HG03520 (cell line): ENCODE data around the gene CDK7.
"Not testable (repeated sequence)": the region's sequence is repeated elsewhere in the genome, so short reads cannot be mapped to it uniquely, and the experiment has no call there.

Experiments
- ATAC-seq: cut with Tn5 transposase; IDR thresholded peaks from one replicate; pipeline ENCODE4 v1.9.1; 2021; ENCODE audit warnings: mild to moderate bottlenecking, moderate library complexity; ENCODE audit not compliant: unreplicated experiment

Gene CDK7

DNA sequence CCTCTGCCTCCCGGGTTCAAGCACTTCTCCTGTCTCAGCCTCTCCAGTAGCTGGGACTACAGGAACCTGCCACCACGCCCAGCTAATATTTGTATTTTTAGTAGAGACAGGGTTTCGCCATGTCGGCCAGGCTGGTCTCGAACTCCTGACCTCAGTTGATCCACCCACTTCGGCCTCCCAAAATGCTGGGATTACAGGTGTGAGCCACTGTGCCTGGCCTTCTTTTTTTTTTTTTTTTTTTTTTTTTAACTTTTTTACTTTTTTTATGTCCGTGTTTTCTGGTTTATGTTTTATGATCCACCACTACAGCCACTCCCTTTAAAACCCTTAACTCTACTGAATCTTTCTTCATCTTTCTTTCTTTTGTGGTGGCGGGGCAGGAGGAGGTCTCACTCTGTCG lies 2.0 kb downstream of the CDK7 start:
- not testable (repeated sequence) for ATAC-seq

GRCh38 chr5:69237877-69238276 lies 3.2 kb downstream of the CDK7 start:
- ATAC-seq: no peak

GRCh38 chr5:69238760-69239251 lies 4.1 kb downstream of the CDK7 start:
- ATAC-seq: no peak

GRCh38 chr5:69242215-69242927 lies 7.7 kb downstream of the CDK7 start:
- no peak for ATAC-seq

GRCh38 chr5:69245031-69245430 lies 10.3 kb downstream of the CDK7 start:
- no peak for ATAC-seq

DNA sequence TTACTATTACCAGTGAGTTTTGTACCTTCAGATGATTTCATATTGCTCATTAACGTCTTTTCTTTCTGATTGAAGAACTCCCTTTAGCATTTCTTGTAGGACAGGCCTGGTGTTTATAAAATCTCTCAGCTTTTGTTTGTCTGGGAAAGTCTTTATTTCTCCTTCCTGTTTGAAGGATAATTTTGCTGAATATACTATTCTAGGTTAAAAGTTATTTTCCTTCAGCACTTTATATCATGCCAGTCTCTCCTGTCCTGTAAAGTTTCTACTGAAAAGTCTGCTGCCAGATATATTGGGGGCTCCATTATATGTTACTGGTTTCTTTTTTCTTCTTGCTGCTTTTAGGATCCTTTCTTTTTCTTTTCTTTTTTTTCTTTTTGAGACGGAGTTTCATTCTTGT lies 13.3 kb downstream of the CDK7 start:
- no peak for ATAC-seq

- ATAC-seq: no peak
These were observed 15.9 kb downstream of the CDK7 start for GRCh38 chr5:69250593-69250992.

- ATAC-seq: no peak
These were observed 17.8 kb downstream of the CDK7 start for GRCh38 chr5:69252437-69252836.

DNA sequence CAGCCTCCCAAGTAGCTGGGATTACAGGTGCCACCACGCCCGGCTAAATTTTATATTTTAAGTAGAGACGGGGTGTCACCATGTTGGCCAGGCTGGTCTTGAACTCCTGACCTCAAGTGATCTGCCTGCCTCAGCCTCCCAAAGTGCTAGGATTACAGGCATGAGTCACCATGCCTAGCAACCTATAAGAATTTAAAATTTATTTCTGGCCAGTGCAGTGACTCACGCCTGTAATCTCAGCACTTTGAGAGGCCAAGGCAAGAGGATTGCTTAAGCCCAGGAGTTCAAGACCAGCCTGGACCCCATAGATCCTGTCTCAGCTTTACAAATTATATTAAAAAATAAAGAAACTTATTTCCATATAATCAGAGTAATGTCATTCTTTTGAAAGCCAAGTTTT lies 21.3 kb downstream of the CDK7 start:
- ATAC-seq: not testable (repeated sequence)

GRCh38 chr5:69257577-69257976 lies 22.9 kb downstream of the CDK7 start:
- ATAC-seq: no peak

DNA sequence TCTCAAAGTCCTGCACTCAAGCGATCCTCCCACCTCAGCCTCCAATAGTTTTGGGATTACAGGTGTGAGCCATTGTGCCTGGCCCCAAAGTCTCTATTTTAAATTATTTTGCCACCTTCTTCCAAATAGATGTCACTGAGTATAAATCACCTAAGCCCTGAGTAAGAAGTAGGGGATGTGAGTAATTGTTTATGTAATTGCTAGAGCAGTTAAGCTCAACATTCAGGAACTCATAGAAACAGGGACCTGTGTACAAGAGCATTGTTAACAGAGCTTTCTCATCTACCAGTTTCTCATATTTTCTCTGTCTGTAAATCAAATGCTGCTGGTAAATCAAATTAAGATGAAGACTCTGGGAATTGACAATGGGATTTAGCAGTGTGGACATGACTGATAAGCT lies 26.3 kb downstream of the CDK7 start:
- no peak for ATAC-seq

GRCh38 chr5:69265931-69266330 lies 31.2 kb downstream of the CDK7 start:
- no peak for ATAC-seq

- ATAC-seq: no peak
These were observed 34.2 kb downstream of the CDK7 start for GRCh38 chr5:69268899-69269298.

- ATAC-seq: no peak
These were observed 36.2 kb downstream of the CDK7 start for GRCh38 chr5:69270840-69271239.

DNA sequence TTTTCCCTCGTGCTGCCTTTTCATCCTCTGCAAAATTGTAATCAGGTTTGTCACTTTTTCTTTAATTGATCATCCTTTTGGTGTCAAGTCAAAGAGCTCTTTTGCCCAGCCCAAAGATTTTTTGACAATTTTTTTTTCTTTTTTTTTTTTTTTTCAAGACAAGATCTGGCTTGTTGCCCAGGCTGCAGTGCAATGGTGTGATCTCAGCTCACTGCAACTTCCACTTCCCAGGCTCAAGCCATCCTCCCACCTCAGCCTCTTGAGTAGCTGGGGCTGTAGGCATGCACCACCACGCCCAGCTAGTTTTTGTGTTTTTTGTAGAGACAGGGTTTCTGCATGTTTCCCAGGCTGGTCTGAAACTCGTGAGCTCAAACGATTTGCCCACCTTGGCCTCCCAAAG lies 36.7 kb downstream of the CDK7 start:
- no peak for ATAC-seq

DNA sequence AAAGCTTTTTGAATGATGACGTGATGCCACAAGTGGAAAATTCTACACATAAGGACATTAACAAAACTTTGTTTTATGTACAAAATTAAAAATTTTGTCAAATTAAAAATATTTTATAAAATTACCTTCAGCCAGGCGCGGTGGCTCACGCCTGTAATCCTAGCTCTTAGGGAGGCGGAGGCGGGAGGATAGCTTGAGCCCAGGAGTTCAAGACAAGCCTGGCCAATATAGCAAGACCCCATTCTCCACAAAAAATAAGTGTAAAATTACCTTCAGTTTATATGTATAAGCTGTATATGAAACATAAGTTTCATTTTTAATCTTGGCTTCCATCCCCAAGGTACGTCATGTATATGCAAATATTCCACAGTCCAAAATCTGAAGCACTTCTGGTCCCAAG lies 40.9 kb downstream of the CDK7 start:
- ATAC-seq: no peak

GRCh38 chr5:69276422-69277174 lies 41.9 kb downstream of the CDK7 start:
- no peak for ATAC-seq

- no peak for ATAC-seq
These were observed 44.8 kb downstream of the CDK7 start for GRCh38 chr5:69279517-69279916.

DNA sequence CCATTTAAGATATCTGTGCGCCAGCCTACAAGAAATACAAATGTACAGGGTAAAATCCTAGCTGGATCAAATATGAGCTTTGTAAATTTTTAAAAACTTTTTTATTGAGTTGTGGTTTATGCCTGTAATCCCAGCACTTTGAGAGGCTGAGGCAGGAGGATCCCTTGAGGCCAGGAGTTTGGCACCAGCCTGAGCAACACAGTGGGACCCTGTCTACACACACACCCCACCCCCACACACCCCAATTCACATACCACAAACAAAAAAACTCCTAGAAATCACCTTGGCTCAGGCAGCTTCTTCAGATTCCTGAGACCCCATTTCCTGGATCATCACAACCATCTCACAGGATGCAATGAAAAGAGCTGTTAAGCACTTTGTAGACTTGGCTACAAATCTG lies 46.4 kb downstream of the CDK7 start:
- ATAC-seq: no peak

DNA sequence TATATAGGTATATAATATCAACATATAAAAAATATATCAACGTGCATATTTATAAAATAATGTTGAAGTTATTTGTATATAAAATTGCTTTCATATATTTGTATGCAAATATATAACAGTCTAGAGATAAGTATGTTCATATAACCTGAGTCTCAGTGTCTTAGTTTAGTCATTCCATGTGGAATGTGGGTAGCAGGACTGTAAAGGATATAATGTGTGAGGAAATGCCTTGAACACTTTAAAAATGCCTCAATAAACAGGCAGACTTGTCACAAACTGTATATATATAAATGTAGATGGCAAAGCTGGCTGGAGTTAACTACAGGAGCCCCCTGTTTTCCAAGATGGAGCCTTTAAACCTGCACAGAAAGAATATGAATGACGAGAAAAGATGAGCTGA lies 49.5 kb downstream of the CDK7 start:
- ATAC-seq: no peak

DNA sequence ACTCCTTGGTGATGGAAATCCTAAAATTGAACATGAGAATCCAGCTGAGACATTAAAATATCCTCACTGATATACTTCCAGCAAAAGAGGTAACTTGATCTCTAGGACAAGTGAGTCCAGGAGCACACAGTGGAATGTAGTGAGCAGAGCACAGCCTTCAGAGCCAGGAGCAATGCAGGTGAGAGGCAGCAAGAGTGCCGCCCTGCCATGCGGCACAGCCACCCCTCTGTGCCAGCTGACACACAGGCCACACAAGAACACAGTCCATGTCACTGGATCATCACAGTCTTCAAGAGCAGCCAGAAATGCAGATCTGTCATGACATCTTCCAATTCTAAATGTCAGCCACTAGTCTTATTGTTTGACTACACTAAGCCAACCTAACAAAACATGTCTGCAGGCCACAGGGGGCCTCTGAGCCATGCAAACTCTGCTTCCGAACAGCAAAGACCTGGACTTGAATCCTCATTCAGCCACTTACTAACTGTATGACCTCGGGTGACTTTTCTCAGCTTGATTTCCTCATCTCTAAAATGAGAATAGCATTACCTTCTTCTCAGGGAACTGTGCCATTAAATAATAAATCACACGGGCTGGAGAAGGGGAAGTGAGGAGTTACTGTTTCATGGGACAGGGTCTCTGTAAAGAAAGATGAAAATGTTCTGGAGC lies 50.9 kb downstream of the CDK7 start:
- no peak for ATAC-seq

- ATAC-seq: no peak
These were observed 53.4 kb downstream of the CDK7 start for GRCh38 chr5:69288069-69288468.
